ENCODE results near the gene PTPRG.

Gene PTPRG

DNA sequence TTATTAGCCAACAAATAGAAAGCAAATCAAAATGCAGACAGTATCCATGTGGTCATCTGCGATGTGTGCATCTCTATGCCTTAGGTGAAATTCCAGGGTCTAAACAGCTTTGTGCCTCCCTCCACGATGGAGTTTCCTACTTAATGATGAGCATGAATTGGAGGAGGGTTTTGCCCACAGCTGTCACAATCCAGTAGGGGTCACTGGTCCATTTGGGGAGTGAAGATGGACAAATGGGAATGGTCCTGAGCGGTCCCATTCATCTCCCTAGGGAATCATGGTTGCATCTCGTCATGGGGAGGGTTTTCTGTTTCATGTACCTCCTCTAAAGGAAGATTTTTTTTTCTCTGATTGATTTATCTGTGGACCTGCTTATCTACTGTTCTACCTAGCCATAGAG is 358.0 kb downstream of the PTPRG start:
- in situ Hi-C loops (cut with HindIII; ENCODE audit: low pct_ligation_motif_present, low sequenced_read_pairs): no loop called here
- H3K4me3 ChIP-seq (ENCODE audit: low read depth, low read length): no peak overlapping the region
- DNase-seq: no peak
- H3K27me3 ChIP-seq (replicated peaks): no peaks in the 10 kb centered on the region
- no peaks in the 10 kb centered on the region for H3K36me3 ChIP-seq (replicated peaks)
- TF ChIP-seq CTCF (IDR thresholded peaks at IDR 0.05; ENCODE audit: low read depth, low read length, missing control alignments): no peak
- no peak overlapping the region for H3K27ac ChIP-seq

DNA sequence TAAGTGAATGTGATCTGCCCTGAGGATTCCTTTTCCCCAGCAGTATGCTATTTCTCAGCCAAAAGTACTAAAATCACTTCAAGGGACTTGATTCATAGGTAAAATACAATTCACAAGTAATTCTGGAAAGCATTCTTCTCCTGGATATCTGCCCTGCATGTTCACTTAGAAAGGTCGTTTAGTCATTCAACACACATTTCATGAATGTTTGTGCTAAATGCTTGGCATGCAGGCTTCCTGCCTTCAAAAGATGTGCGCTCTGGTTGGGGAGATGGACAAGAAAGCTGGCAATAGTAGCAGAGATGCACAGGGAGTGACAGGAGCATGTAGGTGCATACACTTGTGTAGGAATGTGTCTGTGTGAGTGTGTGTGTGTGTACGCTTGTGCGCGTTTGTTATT is 360.7 kb downstream of the PTPRG start:
- Histone ChIP-seq H3K4me3 (ENCODE audit: low read depth, low read length) (no peak overlapping the region), H3K27ac (no peak overlapping the region), H3K27me3 (replicated peaks) (no peaks in the 10 kb centered on the region), H3K36me3 (replicated peaks) (no peaks in the 10 kb centered on the region)
- no peak for TF ChIP-seq CTCF (IDR thresholded peaks at IDR 0.05; ENCODE audit: low read depth, low read length, missing control alignments)
- in situ Hi-C loops (cut with HindIII; ENCODE audit: low pct_ligation_motif_present, low sequenced_read_pairs): no loop called here
- no peak for DNase-seq

DNA sequence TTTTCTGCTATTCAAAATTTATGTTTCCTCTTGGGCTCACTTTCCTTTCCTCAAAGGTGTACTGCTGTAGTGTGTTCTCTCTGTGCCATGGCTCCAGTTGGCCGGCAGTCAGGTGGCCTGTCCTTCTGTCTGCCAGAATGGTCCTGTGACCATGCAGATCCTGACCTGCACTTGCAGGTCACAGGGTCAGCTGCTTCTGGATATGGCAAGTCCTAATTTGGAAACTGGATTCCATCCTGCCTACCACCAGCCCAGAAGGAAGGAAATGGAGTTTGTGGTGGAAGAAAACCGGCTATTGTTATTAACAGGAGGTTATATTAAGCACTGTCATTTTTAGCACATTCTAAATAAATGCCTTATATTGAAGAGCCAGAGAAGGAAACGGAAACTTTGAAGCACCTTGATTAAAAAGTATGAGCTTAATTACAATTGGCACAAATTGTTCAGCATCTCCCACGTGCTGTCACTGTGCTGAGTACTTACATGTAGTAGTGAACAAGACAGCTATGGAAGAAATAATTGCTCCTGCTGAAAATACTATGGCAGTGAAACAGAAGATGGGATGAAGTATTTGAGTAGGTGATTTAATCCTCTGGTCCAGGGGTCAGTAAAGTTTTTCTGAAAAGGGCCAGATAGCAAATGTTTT is 362.8 kb downstream of the PTPRG start:
- in situ Hi-C loops (cut with HindIII; ENCODE audit: low pct_ligation_motif_present, low sequenced_read_pairs): no loop called here
- DNase-seq: no peak
- H3K36me3 ChIP-seq (replicated peaks): no peaks in the 10 kb centered on the region

GRCh38 chr3:61924991-61925390 is 363.6 kb downstream of the PTPRG start:
- TF ChIP-seq CTCF (IDR thresholded peaks at IDR 0.05; ENCODE audit: low read depth, low read length, missing control alignments): no peak
- in situ Hi-C loops (cut with HindIII; ENCODE audit: low pct_ligation_motif_present, low sequenced_read_pairs): no loop called here

More for the DNA sequence above, 362.8 kb downstream of the PTPRG start:
- no peak for TF ChIP-seq CTCF (IDR thresholded peaks at IDR 0.05; ENCODE audit: low read depth, low read length, missing control alignments)
- no peaks in the 10 kb centered on the region for H3K27me3 ChIP-seq (replicated peaks)
- H3K27ac ChIP-seq: no peak overlapping the region
- H3K4me3 ChIP-seq (ENCODE audit: low read depth, low read length): no peak overlapping the region

GRCh38 chr3:61925721-61926120 is 364.4 kb downstream of the PTPRG start:
- in situ Hi-C loops (cut with HindIII; ENCODE audit: low pct_ligation_motif_present, low sequenced_read_pairs): no loop called here
- DNase-seq: no peak
- Histone ChIP-seq H3K36me3 (replicated peaks) (no peaks in the 10 kb centered on the region), H3K27ac (no peak overlapping the region), H3K4me3 (ENCODE audit: low read depth, low read length) (no peak overlapping the region), H3K27me3 (replicated peaks) (no peaks in the 10 kb centered on the region)
- no peak for TF ChIP-seq CTCF (IDR thresholded peaks at IDR 0.05; ENCODE audit: low read depth, low read length, missing control alignments)

More at GRCh38 chr3:61924991-61925390, 363.6 kb downstream of the PTPRG start:
- H3K27ac ChIP-seq: no peak overlapping the region
- no peaks in the 10 kb centered on the region for H3K27me3 ChIP-seq (replicated peaks)
- DNase-seq: no peak
- no peaks in the 10 kb centered on the region for H3K36me3 ChIP-seq (replicated peaks)
- H3K4me3 ChIP-seq (ENCODE audit: low read depth, low read length): no peak overlapping the region

GRCh38 chr3:61926923-61927322 is 365.6 kb downstream of the PTPRG start:
- H3K27ac ChIP-seq: peak overlapping the region; percentile 78
- no peak overlapping the region for H3K4me3 ChIP-seq (ENCODE audit: low read depth, low read length)
- in situ Hi-C loops (cut with HindIII; ENCODE audit: low pct_ligation_motif_present, low sequenced_read_pairs): no loop called here
- peak; percentile 39 for DNase-seq
- no peak for TF ChIP-seq CTCF (IDR thresholded peaks at IDR 0.05; ENCODE audit: low read depth, low read length, missing control alignments)
- no peaks in the 10 kb centered on the region for H3K36me3 ChIP-seq (replicated peaks)
- H3K27me3 ChIP-seq (replicated peaks): no peaks in the 10 kb centered on the region

Measured in brain microvascular endothelial cell (primary cell).